Esophagus muscularis mucosa (tissue), 4 donors: ENCODE results near the gene ADAMTS13. TPM values are rescaled to one million over a fixed set of nuclear protein-coding genes. Genes with fewer than 3 reads are reported as not detected.

Experiments used
- DNase-seq: peaks from one replicate; pipeline ENCODE4 v3.0.0-alpha.2; 2017; ENCODE audit errors: extremely low spot score
- H3K27ac ChIP-seq, 4 donors: fragments of 200-600 bp; sonication (generic); replicated peaks in 1 of 4; 1 replicate in 3 of 4; 2 replicates in 1 of 4; pipeline ENCODE4 v1.5.1; 2016 to 2019; ENCODE audit warnings: mild to moderate bottlenecking in 1 of 4
- H3K27me3 ChIP-seq, 4 donors: fragments of 200-600 bp; sonication (generic); one replicate each; pipeline versions ENCODE4 v1.5.1 to v1.6.0; 2016 to 2019
- H3K36me3 ChIP-seq, 4 donors: fragments of 200-600 bp; sonication (generic); one replicate each; pipeline ENCODE4 v1.5.1; 2016 to 2019
- H3K4me1 ChIP-seq, 4 donors: fragments of 200-600 bp; sonication (generic); one replicate each; pipeline ENCODE4 v1.5.1; 2016 to 2019
- H3K4me3 ChIP-seq, 4 donors: fragments of 200-600 bp; sonication (generic); 1 replicate in 2 of 4; 2 replicates in 2 of 4; pipeline ENCODE4 v1.5.1; 2016 to 2019; ENCODE audit warnings: mild to moderate bottlenecking in 4 of 4, moderate library complexity in 1 of 4
- H3K9me3 ChIP-seq, 4 donors: fragments of 200-600 bp; sonication (generic); 1 replicate in 3 of 4; 2 replicates in 1 of 4; pipeline ENCODE4 v1.5.1; 2016 to 2019
- CTCF ChIP-seq, 3 experiments: fragments of 200-600 bp in 2 of 3; fragments of 450-650 bp in 1 of 3; sonication (generic) in 2 of 3; IDR thresholded peaks; one replicate each; pipeline ENCODE4 v1.5.1; 2017 to 2019; ENCODE audit warnings: antibody characterized with exemption in 3 of 3, mild to moderate bottlenecking in 2 of 3, moderate library complexity in 1 of 3
- EP300 ChIP-seq: sonication (generic); formaldehyde crosslinking; IDR thresholded peaks from one replicate; pipeline ENCODE4 v1.6.1; 2017; ENCODE audit warnings: antibody characterized with exemption
- POLR2A ChIP-seq: fragments of 450-650 bp; IDR thresholded peaks from one replicate; pipeline ENCODE4 v1.6.1; 2017; ENCODE audit warnings: antibody characterized with exemption, moderate library complexity, mild to moderate bottlenecking, low read depth
- POLR2AphosphoS5 ChIP-seq, 2 donors: sonication (generic); formaldehyde crosslinking; IDR thresholded peaks; one replicate each; pipeline ENCODE4 v1.6.1; 2017; ENCODE audit warnings: antibody characterized with exemption in 2 of 2
- WGBS: methylation state at CpG from one replicate; pipeline ENCODE4 v1.1.5; 2018; 5-methylcytosine and 5-hydroxymethylcytosine counted together
- intact Hi-C: fragments of 100-400 bp; cut with DNase I; formaldehyde crosslinking; loops from one replicate; pipeline ENCODE4 v1.15.1; 2023
- total RNA-seq, 4 donors: library from RNA; depleted of rRNA; stranded (reverse); fragments of >200 nt; gene quantifications; one replicate each; pipeline versions ENCODE4 v1.1.0 to v1.2.1, GENCODE V29; 2016

Gene ADAMTS13
- total RNA-seq, 4 donors from 2014 or later, result 1.3 to 1.7 (median 1.4) TPM

GRCh38 chr9:133464638-133465037, 42.5 kb downstream of the ADAMTS13 start:
- no peak for DNase-seq
- Histone ChIP-seq H3K4me3 (no peak overlapping the region), H3K27ac (no peak overlapping the region), H3K4me1 (peaks cover 5 to 15% (median 11%) of the 10 kb centered on the region in 4 donors), H3K36me3 (peaks cover 13 to 60% (median 34%) of the 10 kb centered on the region in 4 donors), H3K27me3 (no peaks in the 10 kb centered on the region), H3K9me3 (no peaks in the 10 kb centered on the region)
- 73% methylated on average over 5 of the region's 10 CpGs for WGBS
- intact Hi-C loops, result loop anchor here (5.0 kb wide), 1 partner anchor 47 kb away; the partner anchor contains the start of gene REXO4
- no peak for TF ChIP-seq POLR2AphosphoS5 (IDR thresholded peaks at IDR 0.05)
- no peak for TF ChIP-seq CTCF (IDR thresholded peaks at IDR 0.05)
- TF ChIP-seq POLR2A, result no peak
- TF ChIP-seq EP300, result no peak

GRCh38 chr9:133465984-133466383, 43.8 kb downstream of the ADAMTS13 start:
- H3K27ac ChIP-seq, result no peak overlapping the region
- peaks cover 0 to 8% (median 4%) of the 10 kb centered on the region in 4 donors for H3K4me1 ChIP-seq
- DNase-seq, result no peak
- TF ChIP-seq CTCF (IDR thresholded peaks at IDR 0.05), result no peak
- no peak for TF ChIP-seq POLR2AphosphoS5 (IDR thresholded peaks at IDR 0.05)
- TF ChIP-seq POLR2A, result no peak
- TF ChIP-seq EP300, result no peak
- no peaks in the 10 kb centered on the region for H3K9me3 ChIP-seq
- no peak overlapping the region for H3K4me3 ChIP-seq
- WGBS, result 85% methylated on average over 6 of the region's 6 CpGs
- peaks cover 13 to 61% (median 34%) of the 10 kb centered on the region in 4 donors for H3K36me3 ChIP-seq
- intact Hi-C loops, result loop anchor here (5.0 kb wide), 1 partner anchor 49 kb away; the partner anchor contains the start of gene REXO4
- no peaks in the 10 kb centered on the region for H3K27me3 ChIP-seq

GRCh38 chr9:133467101-133467500, 44.9 kb downstream of the ADAMTS13 start:
- Histone ChIP-seq H3K4me1 (no peaks in the 10 kb centered on the region), H3K27ac (no peak overlapping the region), H3K27me3 (no peaks in the 10 kb centered on the region), H3K9me3 (no peaks in the 10 kb centered on the region), H3K36me3 (peaks cover 13 to 63% (median 35%) of the 10 kb centered on the region in 4 donors), H3K4me3 (no peak overlapping the region)
- intact Hi-C loops, result loop anchor here (5.0 kb wide), 1 partner anchor 50 kb away; the partner anchor contains the start of gene REXO4
- WGBS, result 73% methylated on average over 8 of the region's 10 CpGs
- TF ChIP-seq EP300 (no peak), POLR2A (no peak), CTCF (IDR thresholded peaks at IDR 0.05) (no peak), POLR2AphosphoS5 (IDR thresholded peaks at IDR 0.05) (no peak)
- DNase-seq, result no peak

- no peaks in the 10 kb centered on the region for H3K4me1 ChIP-seq
- H3K4me3 ChIP-seq, result no peak overlapping the region
- DNase-seq, result no peak
- 88% methylated on average over 6 of the region's 11 CpGs for WGBS
- H3K36me3 ChIP-seq, result peaks cover 13 to 67% (median 39%) of the 10 kb centered on the region in 4 donors
- H3K9me3 ChIP-seq, result no peaks in the 10 kb centered on the region
- TF ChIP-seq POLR2AphosphoS5 (IDR thresholded peaks at IDR 0.05) (no peak), POLR2A (no peak), CTCF (IDR thresholded peaks at IDR 0.05) (no peak), EP300 (no peak)
- intact Hi-C loops, result loop anchor here (5.0 kb wide), 1 partner anchor 51 kb away; the partner anchor contains the start of gene REXO4
- H3K27me3 ChIP-seq, result no peaks in the 10 kb centered on the region
- H3K27ac ChIP-seq, result no peak overlapping the region
Observed at GRCh38 chr9:133468374-133468773, 46.2 kb downstream of the ADAMTS13 start.
